ENCODE results near the gene TP53BP2. TPM values are rescaled to one million over a fixed set of nuclear protein-coding genes. Genes with fewer than 3 reads are reported as not detected.
"Not testable (repeated sequence)": the region's sequence is repeated elsewhere in the genome, so short reads cannot be mapped to it uniquely, and the experiment has no call there.

The TP53BP2 gene
- total and polyA plus RNA-seq, 2 experiments from 2014 or later, result 36.8 to 93.5 TPM

- no peak overlapping the region for H3K4me3 ChIP-seq
- H3K4me1 ChIP-seq (ENCODE audit: low read depth), result peaks cover 17% of the 10 kb centered on the region
- H3K9me3 ChIP-seq (ENCODE audit: low read depth), result no peaks in the 10 kb centered on the region
- no peaks in the 10 kb centered on the region for H3K27me3 ChIP-seq
- peaks cover 15% of the 10 kb centered on the region for H3K36me3 ChIP-seq
- TF ChIP-seq CTCF (IDR thresholded peaks at IDR 0.05; ENCODE audit: low read depth, low read length), result no peak
- peak overlapping the region; percentile 48 for H3K27ac ChIP-seq
- DNase-seq (ENCODE audit: low read depth in 1 of 2, low spot score in 1 of 2), result no peak
These were observed 25.3 kb downstream of the TP53BP2 start for GRCh38 chr1:223820515-223820858.

GRCh38 chr1:223819730-223820514 lies 25.8 kb downstream of the TP53BP2 start:
- Histone ChIP-seq H3K4me1 (ENCODE audit: low read depth) (peaks cover 23% of the 10 kb centered on the region), H3K27me3 (no peaks in the 10 kb centered on the region), H3K36me3 (peaks cover 15% of the 10 kb centered on the region), H3K4me3 (no peak overlapping the region), H3K9me3 (ENCODE audit: low read depth) (no peaks in the 10 kb centered on the region), H3K27ac (peak overlapping the region; percentile 48)
- TF ChIP-seq CTCF (IDR thresholded peaks at IDR 0.05; ENCODE audit: low read depth, low read length), result no peak
- peak in 1 of 2 donors; percentile 85 for DNase-seq (ENCODE audit: low read depth in 1 of 2, low spot score in 1 of 2)

- peaks cover 25% of the 10 kb centered on the region for H3K36me3 ChIP-seq
- not testable (repeated sequence) for H3K9me3 ChIP-seq (ENCODE audit: low read depth); H3K4me3 ChIP-seq; DNase-seq (ENCODE audit: low read depth in 1 of 2, low spot score in 1 of 2); H3K27ac ChIP-seq; H3K27me3 ChIP-seq
- peaks cover 13% of the 10 kb centered on the region for H3K4me1 ChIP-seq (ENCODE audit: low read depth)
These were observed 28.5 kb downstream of the TP53BP2 start for GRCh38 chr1:223817265-223817664.

- H3K36me3 ChIP-seq, result peaks cover 23% of the 10 kb centered on the region
- peak overlapping the region; percentile 73 for H3K27ac ChIP-seq
- H3K4me1 ChIP-seq (ENCODE audit: low read depth), result peaks cover 13% of the 10 kb centered on the region
- H3K27me3 ChIP-seq, result no peaks in the 10 kb centered on the region
- H3K4me3 ChIP-seq, result no peak overlapping the region
- TF ChIP-seq CTCF (IDR thresholded peaks at IDR 0.05; ENCODE audit: low read depth, low read length), result no peak
- no peak for DNase-seq (ENCODE audit: low read depth in 1 of 2, low spot score in 1 of 2)
- no peaks in the 10 kb centered on the region for H3K9me3 ChIP-seq (ENCODE audit: low read depth)
These were observed 29.9 kb downstream of the TP53BP2 start for GRCh38 chr1:223815865-223816264.

- Histone ChIP-seq H3K4me3 (no peak overlapping the region), H3K27me3 (no peaks in the 10 kb centered on the region), H3K27ac (peak overlapping the region; percentile 73), H3K36me3 (peaks cover 19% of the 10 kb centered on the region), H3K4me1 (ENCODE audit: low read depth) (peaks cover 13% of the 10 kb centered on the region), H3K9me3 (ENCODE audit: low read depth) (no peaks in the 10 kb centered on the region)
- no peak for TF ChIP-seq CTCF (IDR thresholded peaks at IDR 0.05; ENCODE audit: low read depth, low read length)
- peak in 1 of 2 donors; percentile 46 for DNase-seq (ENCODE audit: low read depth in 1 of 2, low spot score in 1 of 2)
These were observed 30.5 kb downstream of the TP53BP2 start for GRCh38 chr1:223815020-223815853.

GRCh38 chr1:223813645-223814044 lies 32.1 kb downstream of the TP53BP2 start:
- Histone ChIP-seq H3K36me3 (peaks cover 24% of the 10 kb centered on the region), H3K9me3 (ENCODE audit: low read depth) (no peaks in the 10 kb centered on the region)

More at GRCh38 chr1:223813645-223814044, 32.1 kb downstream of the TP53BP2 start:
- H3K27me3 ChIP-seq, result no peaks in the 10 kb centered on the region
- H3K4me1 ChIP-seq (ENCODE audit: low read depth), result peaks cover 13% of the 10 kb centered on the region
- DNase-seq (ENCODE audit: low read depth in 1 of 2, low spot score in 1 of 2), result no peak
- TF ChIP-seq CTCF (IDR thresholded peaks at IDR 0.05; ENCODE audit: low read depth, low read length), result no peak
- peak overlapping the region; percentile 6 for H3K27ac ChIP-seq
- H3K4me3 ChIP-seq, result no peak overlapping the region

All from cardiac muscle cell (in vitro differentiated cells and primary cell).